ENCODE data around the gene SND1. TPM values are rescaled to one million over a fixed set of nuclear protein-coding genes. Genes with fewer than 3 reads are reported as not detected.

SND1 gene
- total and polyA plus RNA-seq, 10 of the 15 experiments (the other 5 are each of a cell fraction or from before 2014, with no cell fraction given), result 52.4 to 270 (median 146) TPM

DNA sequence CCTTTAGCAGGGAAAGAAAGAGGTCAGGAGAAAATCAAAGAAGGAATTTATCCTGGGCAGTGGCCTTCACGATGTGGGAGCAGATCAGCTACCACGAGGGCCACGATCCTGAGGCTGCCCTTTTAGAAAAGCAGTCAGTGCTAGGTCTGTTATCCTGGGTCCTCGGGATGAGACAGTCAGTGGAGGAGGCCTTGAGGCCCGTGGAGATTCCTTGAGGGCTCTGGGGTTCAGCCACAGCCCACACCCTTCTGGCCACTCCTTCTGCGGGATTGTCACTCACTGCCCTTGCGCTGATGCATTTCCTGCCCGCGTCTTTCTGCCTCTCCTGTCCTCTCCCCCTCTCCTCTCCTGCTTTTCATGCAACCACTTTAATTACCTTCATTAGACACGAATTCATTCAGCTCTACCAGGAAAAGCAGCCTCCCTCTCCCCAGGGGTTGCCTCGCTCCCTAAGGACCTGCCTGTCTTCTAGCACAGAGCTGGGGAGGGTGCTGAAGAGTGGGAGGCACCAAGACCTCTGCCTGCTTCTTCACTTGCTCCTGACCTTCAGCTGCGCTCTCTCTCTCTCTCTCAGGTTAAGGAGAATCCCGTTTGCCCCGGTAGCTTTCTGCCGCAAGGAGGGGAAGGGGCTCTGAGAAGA is 421.8 kb downstream of the SND1 start:
- H3K36me3 ChIP-seq (ENCODE audit: control insufficient read depth in 2 of 2, insufficient read depth in 2 of 2, low read length in 1 of 2), result peaks cover 26 to 41% of the 10 kb centered on the region in 2 experiments
- H3K4me3 ChIP-seq, result no peak overlapping the region
- no peak overlapping the region for H3K9ac ChIP-seq (ENCODE audit: control insufficient read depth, insufficient read depth, low read length)
- H3K4me1 ChIP-seq (ENCODE audit: control insufficient read depth, insufficient read depth, low read length), result no peaks in the 10 kb centered on the region
- intact Hi-C loops (cut with micrococcal nuclease; ENCODE audit: unreplicated experiment), result no loop called here
- POLR2A ChIA-PET, result no interaction called here
- SMC1A ChIA-PET (ENCODE audit: uncharacterized antibody, unreplicated experiment), result no interaction called here
- BruUV-seq (replicated peaks), result no TSS peak
- no peaks in the 10 kb centered on the region for H3K9me3 ChIP-seq (replicated peaks; ENCODE audit: control insufficient read depth, insufficient read depth, low read length)
- CTCF ChIA-PET, result no interaction called here
- no peak overlapping the region for H2AFZ ChIP-seq (ENCODE audit: control insufficient read depth, low read depth, low read length)
- TF ChIP-seq, protein P1, sequence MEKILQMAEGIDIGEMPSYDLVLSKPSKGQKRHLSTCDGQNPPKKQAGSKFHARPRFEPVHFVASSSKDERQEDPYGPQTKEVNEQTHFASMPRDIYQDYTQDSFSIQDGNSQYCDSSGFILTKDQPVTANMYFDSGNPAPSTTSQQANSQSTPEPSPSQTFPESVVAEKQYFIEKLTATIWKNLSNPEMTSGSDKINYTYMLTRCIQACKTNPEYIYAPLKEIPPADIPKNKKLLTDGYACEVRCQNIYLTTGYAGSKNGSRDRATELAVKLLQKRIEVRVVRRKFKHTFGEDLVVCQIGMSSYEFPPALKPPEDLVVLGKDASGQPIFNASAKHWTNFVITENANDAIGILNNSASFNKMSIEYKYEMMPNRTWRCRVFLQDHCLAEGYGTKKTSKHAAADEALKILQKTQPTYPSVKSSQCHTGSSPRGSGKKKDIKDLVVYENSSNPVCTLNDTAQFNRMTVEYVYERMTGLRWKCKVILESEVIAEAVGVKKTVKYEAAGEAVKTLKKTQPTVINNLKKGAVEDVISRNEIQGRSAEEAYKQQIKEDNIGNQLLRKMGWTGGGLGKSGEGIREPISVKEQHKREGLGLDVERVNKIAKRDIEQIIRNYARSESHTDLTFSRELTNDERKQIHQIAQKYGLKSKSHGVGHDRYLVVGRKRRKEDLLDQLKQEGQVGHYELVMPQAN (conservative IDR thresholded peaks at IDR 0.05), result no peak
- TF ChIP-seq YY1 (IDR thresholded peaks at IDR 0.05; ENCODE audit: low read depth, low read length), result no peak
- no peak for TF ChIP-seq ZNF592 (IDR thresholded peaks at IDR 0.05)
- no peak for TF ChIP-seq WRNIP1 (IDR thresholded peaks at IDR 0.05; ENCODE audit: borderline replicate concordance, low read depth, low read length)
- no peak for TF ChIP-seq ZNF622 (IDR thresholded peaks at IDR 0.05)
- TF ChIP-seq PAX8 (IDR thresholded peaks at IDR 0.05), result no peak
- TF ChIP-seq CHD1 (IDR thresholded peaks at IDR 0.05; ENCODE audit: low read depth, low read length), result no peak
- TF ChIP-seq SMAD5 (IDR thresholded peaks at IDR 0.05; ENCODE audit: low read depth), result no peak
- TF ChIP-seq SUZ12 (IDR thresholded peaks at IDR 0.05; ENCODE audit: unreplicated experiment), result no peak
- no peak for TF ChIP-seq CHD2 (IDR thresholded peaks at IDR 0.05; ENCODE audit: borderline replicate concordance, low read depth, low read length)
- no peak for TF ChIP-seq RUNX3 (IDR thresholded peaks at IDR 0.05; ENCODE audit: low read length)
- no peak for TF ChIP-seq SIX5 (IDR thresholded peaks at IDR 0.05; ENCODE audit: low read depth, low read length, severe bottlenecking)
- TF ChIP-seq TAF1 (IDR thresholded peaks at IDR 0.05; ENCODE audit: borderline replicate concordance, low read depth, low read length), result no peak
- TF ChIP-seq RFX5 (IDR thresholded peaks at IDR 0.05; ENCODE audit: low read depth, low read length), result no peak
- no peak for TF ChIP-seq STAT3 (IDR thresholded peaks at IDR 0.05; ENCODE audit: low read depth, low read length)
- no peak for TF ChIP-seq EGR1 (IDR thresholded peaks at IDR 0.05; ENCODE audit: borderline replicate concordance in 1 of 2, low read depth in 2 of 2, low read length in 2 of 2)
- H3K4me2 ChIP-seq (ENCODE audit: control insufficient read depth, insufficient read depth), result no peak overlapping the region
- FAIRE-seq (no peak), DNase-seq (ENCODE audit: low read depth, low spot score) (no peak), ATAC-seq (no peak)
- RAD21 ChIA-PET (ENCODE audit: unreplicated experiment), result interaction anchor here (1.4 kb wide), 1 partner anchor 365 kb away, joined by 4 read pairs; no protein-coding TSS in a partner anchor
- 91% methylated on average over 15 of the region's 15 CpGs for WGBS (ENCODE audit: insufficient coverage, insufficient replicate concordance, low lambda C conversion rate, missing lambda C conversion rate)
- no peaks in the 10 kb centered on the region for H3K79me2 ChIP-seq (ENCODE audit: control insufficient read depth, insufficient read depth, low read length)
- no peaks in the 10 kb centered on the region for H3K27me3 ChIP-seq (replicated peaks in 1 of 2; ENCODE audit: control insufficient read depth in 2 of 2, insufficient read depth in 2 of 2, low read length in 1 of 2)
- no peaks in the 10 kb centered on the region; the same call in 1 of the 2 replicates for H4K20me1 ChIP-seq (ENCODE audit: control insufficient read depth, insufficient read depth)
- no peak overlapping the region for H3K27ac ChIP-seq (ENCODE audit: control insufficient read depth, insufficient read depth)
- in situ Hi-C loops (cut with MboI), result no loop called here

All from GM12878 (cell line).